ENCODE results near the gene ZNF827. TPM values are rescaled to one million over a fixed set of nuclear protein-coding genes. Genes with fewer than 3 reads are reported as not detected.
A peak's percentile ranks its signal among the peaks of the same experiment; 100 is the strongest.

The ZNF827 gene
- total RNA-seq, 2 donors from 2014 or later, result 5.4 to 13.8 TPM

DNA sequence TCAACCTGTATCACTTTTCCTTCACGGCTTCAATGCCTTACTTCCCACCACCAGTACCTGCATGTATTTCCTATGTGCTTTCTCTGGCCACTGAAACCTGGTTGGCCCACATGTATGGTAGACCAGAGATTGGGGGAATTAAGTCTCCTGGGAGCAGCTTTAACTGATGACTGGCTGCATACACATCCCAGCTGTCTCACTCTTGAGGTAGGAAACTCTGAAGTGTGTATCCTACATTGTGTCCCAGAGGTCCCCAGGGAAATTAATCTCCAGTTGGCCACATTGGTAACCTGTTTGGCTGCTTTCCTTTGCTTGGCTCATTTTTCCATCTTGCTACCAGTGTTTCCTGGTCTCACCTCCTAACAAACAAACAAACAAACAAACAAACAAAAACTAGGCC, 124.4 kb downstream of the ZNF827 start:
- intact Hi-C loops (cut with DNase I), result no loop called here
- no peaks in the 10 kb centered on the region for H3K27me3 ChIP-seq
- WGBS, 2 donors, result 94 to 95% methylated on average over 1 of the region's 1 CpG
- no peak overlapping the region for H3K4me3 ChIP-seq
- DNase-seq (no peak), ATAC-seq (no peak)
- H3K9me3 ChIP-seq, result no peaks in the 10 kb centered on the region
- H3K27ac ChIP-seq, result no peak overlapping the region
- no peak for TF ChIP-seq POLR2A (IDR thresholded peaks at IDR 0.05)
- TF ChIP-seq, protein P1, sequence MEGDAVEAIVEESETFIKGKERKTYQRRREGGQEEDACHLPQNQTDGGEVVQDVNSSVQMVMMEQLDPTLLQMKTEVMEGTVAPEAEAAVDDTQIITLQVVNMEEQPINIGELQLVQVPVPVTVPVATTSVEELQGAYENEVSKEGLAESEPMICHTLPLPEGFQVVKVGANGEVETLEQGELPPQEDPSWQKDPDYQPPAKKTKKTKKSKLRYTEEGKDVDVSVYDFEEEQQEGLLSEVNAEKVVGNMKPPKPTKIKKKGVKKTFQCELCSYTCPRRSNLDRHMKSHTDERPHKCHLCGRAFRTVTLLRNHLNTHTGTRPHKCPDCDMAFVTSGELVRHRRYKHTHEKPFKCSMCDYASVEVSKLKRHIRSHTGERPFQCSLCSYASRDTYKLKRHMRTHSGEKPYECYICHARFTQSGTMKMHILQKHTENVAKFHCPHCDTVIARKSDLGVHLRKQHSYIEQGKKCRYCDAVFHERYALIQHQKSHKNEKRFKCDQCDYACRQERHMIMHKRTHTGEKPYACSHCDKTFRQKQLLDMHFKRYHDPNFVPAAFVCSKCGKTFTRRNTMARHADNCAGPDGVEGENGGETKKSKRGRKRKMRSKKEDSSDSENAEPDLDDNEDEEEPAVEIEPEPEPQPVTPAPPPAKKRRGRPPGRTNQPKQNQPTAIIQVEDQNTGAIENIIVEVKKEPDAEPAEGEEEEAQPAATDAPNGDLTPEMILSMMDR (IDR thresholded peaks at IDR 0.05), result no peak
- H3K4me1 ChIP-seq, result no peaks in the 10 kb centered on the region
- no peaks in the 10 kb centered on the region for H3K36me3 ChIP-seq (replicated peaks in 1 of 2; ENCODE audit: insufficient read depth in 1 of 2, low read depth in 2 of 2)

DNA sequence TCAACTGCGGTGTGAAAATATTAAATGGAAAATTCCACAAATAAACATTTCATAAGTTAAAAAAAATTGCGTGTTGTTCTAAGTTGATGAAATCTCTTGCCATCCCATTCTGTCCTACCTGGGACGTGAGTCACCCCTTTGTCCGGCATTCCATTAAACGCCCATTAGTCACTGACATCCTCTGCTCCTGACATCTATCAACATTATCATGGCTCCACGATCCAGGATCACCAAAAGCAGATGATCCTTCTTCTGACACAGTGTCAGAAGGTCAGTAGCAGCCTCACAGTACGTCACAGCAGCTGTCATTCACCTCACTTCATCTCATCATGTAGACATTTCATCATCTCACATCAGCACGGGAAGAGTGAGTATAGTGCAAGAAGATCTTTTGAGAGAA, 125.7 kb downstream of the ZNF827 start:
- WGBS, 2 donors, result 94 to 97% methylated on average over 8 of the region's 8 CpGs
- no peak for TF ChIP-seq POLR2A (IDR thresholded peaks at IDR 0.05)
- TF ChIP-seq, protein P1 (IDR thresholded peaks at IDR 0.05), result no peak
- Histone ChIP-seq H3K36me3 (replicated peaks in 1 of 2; ENCODE audit: insufficient read depth in 1 of 2, low read depth in 2 of 2) (no peaks in the 10 kb centered on the region), H3K27me3 (no peaks in the 10 kb centered on the region), H3K4me1 (no peaks in the 10 kb centered on the region), H3K4me3 (no peak overlapping the region), H3K9me3 (no peaks in the 10 kb centered on the region), H3K27ac (no peak overlapping the region)
- intact Hi-C loops (cut with DNase I), result no loop called here
- ATAC-seq, result no peak
- DNase-seq, result no peak

DNA sequence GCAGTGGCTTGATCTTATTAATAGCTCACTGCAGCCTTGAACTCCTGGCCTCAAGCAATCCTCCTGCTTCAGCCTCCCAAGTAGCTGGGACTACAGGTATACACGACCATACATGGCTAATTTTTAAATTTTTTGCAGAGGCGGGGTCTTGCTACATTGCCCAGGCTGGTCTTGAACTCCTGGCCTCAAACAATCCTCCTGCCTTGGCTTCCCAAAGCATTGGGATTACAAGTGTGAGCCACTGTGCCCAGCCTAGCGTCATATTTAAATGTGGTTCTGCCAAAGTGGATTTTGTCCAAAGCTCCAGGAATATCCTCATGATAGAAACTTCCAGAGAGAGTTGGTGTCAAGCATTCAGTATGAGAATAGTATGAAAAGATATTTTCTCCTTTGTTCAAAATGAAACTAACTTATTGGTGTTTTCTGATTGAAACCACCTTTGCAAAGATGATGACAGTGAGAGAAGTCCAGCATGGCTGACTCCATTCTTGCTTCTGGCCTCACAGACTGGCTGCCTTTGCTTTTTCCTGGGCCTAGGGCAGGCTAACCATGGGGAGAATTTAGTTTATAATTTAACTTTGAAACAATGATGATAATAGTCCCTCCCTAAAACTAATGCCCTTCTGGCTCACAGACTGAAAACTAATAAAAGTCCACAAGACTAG, 129.6 kb downstream of the ZNF827 start:
- TF ChIP-seq POLR2A (IDR thresholded peaks at IDR 0.05), result no peak
- TF ChIP-seq, protein P1 (IDR thresholded peaks at IDR 0.05), result no peak
- no peaks in the 10 kb centered on the region for H3K36me3 ChIP-seq (replicated peaks in 1 of 2; ENCODE audit: insufficient read depth in 1 of 2, low read depth in 2 of 2)
- peaks cover 5% of the 10 kb centered on the region for H3K4me1 ChIP-seq
- ATAC-seq, result no peak
- DNase-seq, result no peak
- H3K9me3 ChIP-seq, result no peaks in the 10 kb centered on the region
- H3K27me3 ChIP-seq, result no peaks in the 10 kb centered on the region
- WGBS, 2 donors, result 92 to 95% methylated on average over 3 of the region's 3 CpGs
- H3K4me3 ChIP-seq, result no peak overlapping the region
- H3K27ac ChIP-seq, result no peak overlapping the region
- intact Hi-C loops (cut with DNase I), result no loop called here

DNA sequence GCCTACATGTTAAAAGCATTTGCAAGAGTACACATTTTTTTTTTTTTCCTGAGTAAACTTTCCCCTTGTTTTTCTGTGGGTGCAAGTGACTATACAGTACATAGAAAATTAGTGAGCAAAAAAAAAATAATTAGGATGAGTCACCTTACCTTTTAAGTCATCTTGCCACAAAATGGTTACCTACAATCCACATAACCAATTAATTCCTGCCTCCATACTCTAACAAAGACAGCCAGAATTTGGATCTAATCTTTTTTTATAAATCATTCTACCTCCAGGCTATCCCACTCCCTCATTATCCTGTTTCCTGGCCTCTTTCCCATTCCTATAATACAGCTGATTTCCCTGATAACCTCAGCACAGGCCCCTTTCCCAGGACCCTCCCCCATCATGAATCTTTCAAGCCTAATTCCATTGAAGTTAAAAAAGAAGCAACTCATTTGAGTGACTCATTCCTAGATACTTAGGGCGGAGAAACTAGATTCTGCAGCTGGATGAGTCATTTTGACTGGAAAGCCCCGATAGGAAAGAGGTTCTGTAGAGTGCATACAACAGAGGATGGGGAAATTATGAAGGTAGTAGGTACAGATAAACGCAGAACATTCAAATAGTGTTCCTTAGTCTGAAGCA, 130.5 kb downstream of the ZNF827 start:
- Histone ChIP-seq H3K4me1 (peaks cover 6% of the 10 kb centered on the region), H3K27ac (peak overlapping the region in 1 of 4 donors; percentile 36), H3K27me3 (no peaks in the 10 kb centered on the region), H3K9me3 (no peaks in the 10 kb centered on the region), H3K4me3 (no peak overlapping the region), H3K36me3 (replicated peaks in 1 of 2; ENCODE audit: insufficient read depth in 1 of 2, low read depth in 2 of 2) (no peaks in the 10 kb centered on the region)
- WGBS, 2 donors, result 62 to 67% methylated on average over 3 of the region's 3 CpGs
- intact Hi-C loops (cut with DNase I), result no loop called here
- ATAC-seq, result peak; percentile 58
- peak in 1 of 4 donors; percentile 10 for DNase-seq
- TF ChIP-seq POLR2A (IDR thresholded peaks at IDR 0.05), result no peak
- TF ChIP-seq, protein P1 (IDR thresholded peaks at IDR 0.05), result no peak

DNA sequence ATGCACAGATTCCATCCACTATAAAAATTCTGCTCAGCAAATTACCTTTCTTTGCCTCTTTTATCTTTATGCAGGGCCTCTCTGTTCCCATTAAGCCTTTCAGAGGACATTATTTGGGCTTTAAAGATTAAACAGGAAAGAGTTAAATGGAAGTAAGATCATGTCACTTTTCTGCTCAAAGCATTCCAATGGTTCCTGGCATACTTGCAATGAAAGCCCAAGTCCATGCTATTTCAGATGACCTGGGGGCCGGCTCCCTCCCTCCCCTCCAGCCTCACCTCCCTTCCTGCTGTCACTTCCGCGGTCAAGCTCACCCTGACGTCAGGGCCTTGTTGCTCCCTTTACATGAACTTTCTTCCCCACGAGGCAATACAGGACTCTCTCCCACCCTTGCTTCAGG, 133.1 kb downstream of the ZNF827 start:
- TF ChIP-seq, protein P1 (IDR thresholded peaks at IDR 0.05), result no peak
- no peak for TF ChIP-seq POLR2A (IDR thresholded peaks at IDR 0.05)
- ATAC-seq (no peak), DNase-seq (no peak)
- Histone ChIP-seq H3K4me1 (peaks cover 6% of the 10 kb centered on the region), H3K27me3 (no peaks in the 10 kb centered on the region), H3K4me3 (no peak overlapping the region), H3K9me3 (no peaks in the 10 kb centered on the region), H3K27ac (no peak overlapping the region), H3K36me3 (replicated peaks in 1 of 2; ENCODE audit: insufficient read depth in 1 of 2, low read depth in 2 of 2) (no peaks in the 10 kb centered on the region)
- intact Hi-C loops (cut with DNase I), result no loop called here
- 64 to 76% methylated on average over 5 of the region's 5 CpGs for WGBS, 2 donors
